ENCODE data around the gene SLC16A7. TPM values are rescaled to one million over a fixed set of nuclear protein-coding genes. Genes with fewer than 3 reads are reported as not detected.

The SLC16A7 gene
- total and polyA plus RNA-seq, 12 donors: 3.5 to 103 (median 63.0) TPM

GRCh38 chr12:59646636-59647035, 50.8 kb downstream of the SLC16A7 start:
- intact Hi-C loops (cut with DNase I): no loop called here
- DNase-seq: peak in 1 of 7 donors; percentile 15

DNA sequence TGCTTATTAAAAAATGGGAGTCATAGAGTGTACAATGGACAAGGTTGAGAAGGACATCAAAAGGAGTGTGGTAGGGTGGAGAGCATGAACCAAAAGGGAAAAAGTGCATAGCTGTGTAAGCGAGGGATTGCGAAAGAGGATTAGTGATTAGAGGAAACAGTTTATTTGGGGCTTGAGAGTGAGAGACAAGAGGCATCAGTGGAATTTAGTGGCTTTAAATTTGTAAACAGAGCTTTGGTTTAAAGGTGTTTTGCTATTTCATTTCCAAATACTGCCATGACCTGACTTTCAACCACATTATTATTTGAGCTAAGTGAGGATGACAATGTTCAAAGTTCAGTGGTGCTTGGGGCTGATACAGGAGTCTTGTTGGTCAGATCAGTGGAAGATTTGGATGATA, 53.4 kb downstream of the SLC16A7 start:
- peaks cover 31 to 34% of the 10 kb centered on the region in 2 donors for H3K4me1 ChIP-seq (replicated peaks in 1 of 2)
- TF ChIP-seq, protein P1, sequence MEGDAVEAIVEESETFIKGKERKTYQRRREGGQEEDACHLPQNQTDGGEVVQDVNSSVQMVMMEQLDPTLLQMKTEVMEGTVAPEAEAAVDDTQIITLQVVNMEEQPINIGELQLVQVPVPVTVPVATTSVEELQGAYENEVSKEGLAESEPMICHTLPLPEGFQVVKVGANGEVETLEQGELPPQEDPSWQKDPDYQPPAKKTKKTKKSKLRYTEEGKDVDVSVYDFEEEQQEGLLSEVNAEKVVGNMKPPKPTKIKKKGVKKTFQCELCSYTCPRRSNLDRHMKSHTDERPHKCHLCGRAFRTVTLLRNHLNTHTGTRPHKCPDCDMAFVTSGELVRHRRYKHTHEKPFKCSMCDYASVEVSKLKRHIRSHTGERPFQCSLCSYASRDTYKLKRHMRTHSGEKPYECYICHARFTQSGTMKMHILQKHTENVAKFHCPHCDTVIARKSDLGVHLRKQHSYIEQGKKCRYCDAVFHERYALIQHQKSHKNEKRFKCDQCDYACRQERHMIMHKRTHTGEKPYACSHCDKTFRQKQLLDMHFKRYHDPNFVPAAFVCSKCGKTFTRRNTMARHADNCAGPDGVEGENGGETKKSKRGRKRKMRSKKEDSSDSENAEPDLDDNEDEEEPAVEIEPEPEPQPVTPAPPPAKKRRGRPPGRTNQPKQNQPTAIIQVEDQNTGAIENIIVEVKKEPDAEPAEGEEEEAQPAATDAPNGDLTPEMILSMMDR (IDR thresholded peaks at IDR 0.05): no peak
- TF ChIP-seq POLR2A (IDR thresholded peaks at IDR 0.05): no peak
- H3K27me3 ChIP-seq: no peaks in the 10 kb centered on the region
- no peaks in the 10 kb centered on the region for H3K9me3 ChIP-seq (replicated peaks in 1 of 3)
- no peaks in the 10 kb centered on the region for H3K36me3 ChIP-seq (replicated peaks in 1 of 2)
- H3K27ac ChIP-seq: no peak overlapping the region
- WGBS, 4 donors: 86 to 91% (median 88%) methylated on average over 2 of the region's 2 CpGs
- H3K4me3 ChIP-seq: no peak overlapping the region
- intact Hi-C loops (cut with DNase I): no loop called here
- DNase-seq: no peak

More at GRCh38 chr12:59646636-59647035, 50.8 kb downstream of the SLC16A7 start:
- Histone ChIP-seq H3K4me1 (replicated peaks in 1 of 2) (peaks cover 8 to 12% of the 10 kb centered on the region in 2 donors), H3K4me3 (no peak overlapping the region), H3K27me3 (no peaks in the 10 kb centered on the region), H3K36me3 (replicated peaks in 1 of 2) (no peaks in the 10 kb centered on the region), H3K27ac (no peak overlapping the region), H3K9me3 (replicated peaks in 1 of 3) (no peaks in the 10 kb centered on the region)
- TF ChIP-seq POLR2A (IDR thresholded peaks at IDR 0.05): no peak
- TF ChIP-seq, protein P1 (IDR thresholded peaks at IDR 0.05): no peak

DNA sequence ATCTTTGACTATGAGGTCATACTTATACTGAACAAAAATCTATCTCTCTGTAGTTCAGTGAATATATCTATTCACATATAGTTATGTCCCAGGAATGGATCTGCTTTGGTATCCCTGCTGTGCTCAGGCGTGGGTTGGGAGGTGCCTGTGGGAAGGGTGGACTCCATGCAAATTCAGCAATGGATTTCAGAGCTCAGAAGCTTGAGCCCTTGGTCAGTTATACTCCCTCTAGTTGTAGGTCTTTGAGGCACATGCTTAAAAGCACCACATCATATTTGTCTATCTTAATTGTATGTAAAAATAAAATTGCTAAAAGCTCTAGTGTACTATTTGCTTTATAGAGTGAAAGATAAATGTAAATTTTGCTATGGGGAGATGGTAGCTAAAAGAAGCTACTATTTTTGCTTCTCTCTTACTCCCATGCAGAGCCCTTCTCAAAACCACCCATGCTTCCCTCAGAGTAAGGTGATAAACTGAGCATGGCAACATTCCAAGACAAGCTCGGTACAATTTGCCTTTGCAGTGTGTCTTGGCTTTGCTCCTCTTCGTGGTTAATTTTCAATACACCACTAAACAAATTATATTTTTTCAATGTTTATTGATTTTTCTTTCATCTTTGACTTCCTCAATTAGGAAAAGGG, 54.9 kb downstream of the SLC16A7 start:
- Histone ChIP-seq H3K9me3 (replicated peaks in 1 of 3) (no peaks in the 10 kb centered on the region), H3K27ac (peak overlapping the region in 4 of 5 donors; percentile 52 to 72 (median 69)), H3K27me3 (no peaks in the 10 kb centered on the region), H3K4me1 (replicated peaks in 1 of 2) (peaks cover 31 to 34% of the 10 kb centered on the region in 2 donors), H3K4me3 (no peak overlapping the region), H3K36me3 (replicated peaks in 1 of 2) (no peaks in the 10 kb centered on the region)
- TF ChIP-seq, protein P1 (IDR thresholded peaks at IDR 0.05): peak in 1 of 6 experiments; percentile 5
- no peak for TF ChIP-seq POLR2A (IDR thresholded peaks at IDR 0.05)
- 41 to 50% (median 45%) methylated on average over 3 of the region's 3 CpGs for WGBS, 4 donors
- intact Hi-C loops (cut with DNase I): no loop called here
- peak in 4 of 7 donors; percentile 17 to 20 (median 18) for DNase-seq

- TF ChIP-seq, protein P1 (IDR thresholded peaks at IDR 0.05): no peak
- peak in 1 of 2 donors; percentile 43 for TF ChIP-seq POLR2A (IDR thresholded peaks at IDR 0.05)
- Histone ChIP-seq H3K4me1 (replicated peaks in 1 of 2) (peaks cover 31 to 34% of the 10 kb centered on the region in 2 donors), H3K27me3 (no peaks in the 10 kb centered on the region), H3K4me3 (no peak overlapping the region), H3K9me3 (replicated peaks in 1 of 3) (no peaks in the 10 kb centered on the region), H3K27ac (peak overlapping the region in 4 of 5 donors; percentile 52 to 72 (median 69)), H3K36me3 (replicated peaks in 1 of 2) (no peaks in the 10 kb centered on the region)
- peak in 4 of 7 donors; percentile 17 to 42 (median 30) for DNase-seq
- intact Hi-C loops (cut with DNase I): no loop called here
- 10 to 21% (median 17%) methylated on average over 1 of the region's 1 CpG for WGBS, 4 donors
Observed at GRCh38 chr12:59651229-59651920, 55.5 kb downstream of the SLC16A7 start.
